ENCODE measurements around the gene TP63.

TP63 gene

DNA sequence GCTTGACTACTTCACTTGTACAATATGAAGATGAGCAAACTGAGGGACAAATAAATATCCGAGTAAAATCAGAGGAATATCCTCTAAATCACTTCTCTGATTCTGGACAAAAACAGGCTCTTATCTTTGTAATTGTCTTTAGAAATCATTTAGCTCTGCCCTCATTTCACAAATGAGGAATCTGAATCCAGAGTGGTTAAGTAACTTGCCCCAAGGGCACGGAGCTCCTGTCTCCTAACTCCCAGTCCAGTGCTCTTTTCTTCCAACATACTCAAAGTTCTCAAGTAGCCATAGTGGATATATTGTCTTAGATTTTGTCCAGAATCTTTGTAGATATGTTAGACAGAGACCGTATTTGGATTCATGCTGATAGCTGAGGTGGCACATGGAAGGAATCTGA lies 156.0 kb downstream of the TP63 start:
- DNase-seq, result no peak

- no peak for DNase-seq
These were observed 156.4 kb downstream of the TP63 start for GRCh38 chr3:189787632-189788031.

DNA sequence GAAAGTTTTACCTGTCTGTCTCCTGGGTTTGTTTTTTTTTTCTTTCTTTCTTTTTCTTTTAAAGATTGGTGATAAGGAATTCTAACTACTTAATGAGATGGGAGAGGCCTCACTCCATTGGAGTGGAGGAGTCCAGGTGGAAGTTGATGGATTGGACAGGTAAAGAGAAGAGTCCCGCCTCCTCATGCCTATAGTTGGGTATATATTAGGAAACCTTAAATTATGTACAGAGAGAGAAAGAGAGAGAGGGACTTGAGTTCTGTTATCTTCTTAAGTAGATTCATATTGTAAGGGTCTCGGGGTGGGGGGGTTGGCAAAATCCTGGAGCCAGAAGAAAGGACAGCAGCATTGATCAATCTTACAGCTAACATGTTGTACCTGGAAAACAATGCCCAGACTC lies 158.2 kb downstream of the TP63 start:
- DNase-seq, result no peak

DNA sequence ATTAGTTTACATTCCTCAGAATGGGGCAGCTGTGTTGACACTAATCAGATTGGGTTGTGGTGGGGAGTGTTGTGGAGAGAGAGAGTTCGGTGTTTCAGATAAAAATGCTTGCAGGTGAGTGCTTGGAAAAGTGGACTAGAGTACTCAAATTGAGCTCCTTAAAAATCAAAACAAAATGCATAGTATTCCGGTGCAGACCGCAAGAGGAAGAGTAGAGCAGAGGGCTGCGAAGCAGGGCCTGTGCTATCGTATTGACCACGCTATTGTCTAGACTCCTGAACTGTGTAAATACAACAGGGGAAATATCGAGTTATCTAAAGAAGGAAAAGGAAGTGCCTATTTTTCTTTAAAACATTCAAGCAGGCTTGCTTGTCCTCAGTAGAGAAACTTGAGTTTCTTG lies 159.5 kb downstream of the TP63 start:
- DNase-seq, result no peak

- DNase-seq, result no peak
These were observed 161.1 kb downstream of the TP63 start for GRCh38 chr3:189792046-189792929.

DNA sequence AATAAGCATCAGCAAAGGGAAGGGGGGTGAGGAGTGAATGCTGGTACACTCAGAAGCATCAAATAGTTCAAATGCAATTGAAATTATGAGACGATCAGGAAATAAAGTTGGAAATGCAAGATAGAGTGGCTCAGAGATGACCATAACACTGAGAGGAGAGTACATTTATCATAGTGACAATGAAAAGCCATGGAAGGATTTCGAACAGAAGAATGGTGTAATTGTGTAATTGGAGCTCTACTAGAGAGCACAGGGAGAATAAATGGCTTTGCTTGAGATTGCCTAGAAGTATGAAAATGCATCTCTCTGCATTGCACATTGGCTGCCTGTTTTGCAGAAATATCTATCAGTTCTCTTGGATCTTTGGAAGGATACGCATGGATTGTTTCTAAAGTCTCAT lies 163.3 kb downstream of the TP63 start:
- DNase-seq, result no peak

DNA sequence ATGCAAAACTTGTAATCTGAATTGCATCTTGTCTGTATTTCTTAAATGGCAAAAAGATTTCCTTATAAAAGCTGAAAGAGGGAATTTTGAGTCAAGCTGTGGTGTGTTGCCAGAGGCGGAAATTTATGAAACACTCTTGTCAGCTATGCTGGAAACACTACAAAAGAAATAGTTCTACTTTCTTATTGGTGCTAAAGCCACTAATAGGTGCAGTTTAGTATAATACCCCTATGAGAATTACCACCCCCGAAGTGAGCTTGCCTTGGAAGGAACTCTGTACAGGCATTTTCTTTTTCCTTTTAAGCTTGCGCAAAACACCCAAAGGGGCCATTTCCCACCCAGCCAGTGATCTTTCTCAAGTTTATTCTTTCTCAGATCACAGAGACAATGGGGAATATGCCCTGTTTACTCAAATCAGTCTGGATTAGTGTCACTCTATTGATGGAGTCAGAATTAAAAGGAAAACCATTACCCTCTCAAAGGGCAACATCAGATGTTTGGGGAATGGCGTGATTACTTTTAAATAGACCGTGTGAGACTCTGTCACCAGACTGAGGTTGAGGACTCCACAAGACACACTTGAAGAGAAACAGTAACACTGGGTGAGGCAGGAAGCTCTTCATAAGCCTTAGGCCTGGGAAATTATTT lies 166.0 kb downstream of the TP63 start:
- no peak for DNase-seq

DNA sequence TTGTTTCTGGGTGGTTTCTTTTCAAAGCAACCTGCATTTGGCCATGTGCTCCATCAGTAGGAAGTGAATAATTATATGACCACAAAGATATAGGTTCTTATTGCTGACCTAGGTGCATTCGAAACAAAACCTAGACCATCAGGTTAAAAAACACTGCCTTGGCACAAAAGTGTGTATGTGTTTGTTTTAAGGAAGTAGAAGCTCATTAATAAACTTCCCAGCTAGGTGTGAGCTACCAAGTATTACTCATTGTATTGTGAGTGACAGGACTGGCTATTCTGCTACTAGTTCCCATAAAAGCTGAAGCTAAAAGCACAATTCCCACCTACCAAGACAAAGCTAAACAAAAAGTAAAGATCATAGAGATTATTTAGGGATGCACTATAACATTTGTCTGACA lies 168.2 kb downstream of the TP63 start:
- DNase-seq, result no peak

- DNase-seq, result no peak
These were observed 169.2 kb downstream of the TP63 start for GRCh38 chr3:189800436-189800835.

DNA sequence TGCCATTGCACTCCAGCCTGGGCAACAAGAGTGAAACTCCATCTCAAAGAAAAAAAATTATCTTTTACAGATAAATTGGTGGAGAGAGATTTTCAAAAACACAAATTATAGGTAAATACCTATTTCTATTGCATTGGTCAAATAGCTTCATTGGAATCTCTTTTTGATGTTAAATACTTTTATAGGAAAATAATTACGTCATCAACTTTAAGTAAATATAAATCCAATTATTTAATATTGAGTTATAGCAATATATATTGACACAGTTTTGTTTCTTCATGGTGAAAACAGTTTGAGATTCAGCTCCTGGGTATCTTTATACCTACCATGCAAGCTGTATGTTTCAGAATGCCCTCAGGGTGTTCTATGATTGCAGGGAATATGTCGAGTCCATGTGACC lies 172.1 kb downstream of the TP63 start:
- no peak for DNase-seq

DNA sequence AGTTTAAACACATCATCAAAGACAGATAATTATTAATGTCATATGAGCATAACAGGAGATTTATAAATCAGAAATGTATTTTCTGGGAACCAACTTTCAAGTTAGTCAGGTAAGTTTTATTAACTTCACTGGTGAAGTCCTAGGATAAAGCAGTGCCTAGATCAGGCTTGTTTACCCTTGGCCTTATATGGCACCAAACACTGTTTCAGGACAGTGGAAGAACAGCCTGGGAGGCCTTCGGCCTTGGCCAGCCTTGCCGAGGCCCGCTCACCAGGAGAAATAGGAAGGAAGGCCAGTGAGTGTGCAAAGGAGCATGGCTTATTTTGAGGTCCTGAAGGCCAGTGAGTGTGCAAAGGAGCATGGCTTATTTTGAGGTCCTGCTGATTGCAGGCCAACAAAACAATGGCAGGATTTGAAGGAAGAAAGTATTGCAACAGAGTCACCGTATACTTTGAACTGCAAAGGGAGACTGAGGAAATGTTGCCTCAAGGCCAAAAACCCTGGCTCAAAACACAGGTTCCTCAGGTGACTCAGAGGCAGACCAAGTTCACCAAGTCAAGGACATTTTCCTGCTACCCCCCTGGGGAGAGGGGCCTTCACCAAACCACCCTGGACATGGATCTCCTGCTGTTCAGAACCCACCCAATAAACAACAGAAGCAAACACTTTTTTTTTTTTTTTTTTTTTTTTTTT lies 174.3 kb downstream of the TP63 start:
- no peak for DNase-seq

- DNase-seq, result no peak
These were observed 175.2 kb downstream of the TP63 start for GRCh38 chr3:189806171-189806951.

DNA sequence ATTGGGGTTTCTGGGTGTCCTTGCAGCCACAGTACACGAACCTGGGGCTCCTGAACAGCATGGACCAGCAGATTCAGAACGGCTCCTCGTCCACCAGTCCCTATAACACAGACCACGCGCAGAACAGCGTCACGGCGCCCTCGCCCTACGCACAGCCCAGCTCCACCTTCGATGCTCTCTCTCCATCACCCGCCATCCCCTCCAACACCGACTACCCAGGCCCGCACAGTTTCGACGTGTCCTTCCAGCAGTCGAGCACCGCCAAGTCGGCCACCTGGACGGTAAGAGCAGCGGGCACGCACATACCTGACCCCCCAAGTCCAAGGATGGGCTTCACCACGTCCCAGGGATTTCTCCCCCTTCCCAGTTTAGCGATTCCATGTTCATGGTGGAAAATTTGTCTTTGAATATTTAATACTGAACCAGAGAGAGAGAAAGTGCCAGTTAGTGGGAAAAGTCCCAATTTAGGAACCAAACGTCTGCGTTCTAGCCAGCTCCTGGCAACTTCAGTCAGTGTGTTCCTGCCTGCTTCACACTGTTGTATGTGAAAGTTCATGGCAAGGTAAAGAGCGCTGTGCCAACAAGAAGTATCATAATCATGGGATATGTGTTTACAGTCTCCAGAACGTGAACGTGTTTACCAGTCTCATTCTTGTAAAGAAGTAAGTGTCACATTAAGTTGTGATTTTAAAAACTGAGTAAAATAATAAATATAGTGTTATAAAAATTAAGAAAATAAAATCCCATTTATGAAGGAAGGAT lies 177.2 kb downstream of the TP63 start:
- no peak for DNase-seq

- no peak for DNase-seq
These were observed 178.4 kb downstream of the TP63 start for GRCh38 chr3:189809583-189809982.

GRCh38 chr3:189812806-189813465 lies 181.7 kb downstream of the TP63 start:
- DNase-seq, result no peak

GRCh38 chr3:189813647-189814240 lies 182.6 kb downstream of the TP63 start:
- no peak for DNase-seq

DNA sequence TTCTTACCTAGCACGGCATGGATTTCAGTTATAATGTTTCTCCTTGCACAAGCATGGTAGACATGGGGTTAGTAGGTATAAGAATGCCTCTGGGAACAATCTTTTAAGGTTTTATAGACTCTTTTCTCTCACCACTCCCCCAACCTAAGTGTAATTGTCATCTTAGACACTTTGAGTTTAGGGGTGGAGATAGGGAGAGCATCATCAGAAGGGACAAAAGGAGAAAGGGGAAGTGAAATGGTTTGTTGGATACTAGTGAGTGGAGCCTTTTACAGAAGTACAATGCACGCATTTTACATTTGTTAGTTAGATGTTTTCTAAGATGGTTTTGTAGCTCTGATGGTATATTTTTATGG lies 189.2 kb downstream of the TP63 start:
- no peak for DNase-seq

DNA sequence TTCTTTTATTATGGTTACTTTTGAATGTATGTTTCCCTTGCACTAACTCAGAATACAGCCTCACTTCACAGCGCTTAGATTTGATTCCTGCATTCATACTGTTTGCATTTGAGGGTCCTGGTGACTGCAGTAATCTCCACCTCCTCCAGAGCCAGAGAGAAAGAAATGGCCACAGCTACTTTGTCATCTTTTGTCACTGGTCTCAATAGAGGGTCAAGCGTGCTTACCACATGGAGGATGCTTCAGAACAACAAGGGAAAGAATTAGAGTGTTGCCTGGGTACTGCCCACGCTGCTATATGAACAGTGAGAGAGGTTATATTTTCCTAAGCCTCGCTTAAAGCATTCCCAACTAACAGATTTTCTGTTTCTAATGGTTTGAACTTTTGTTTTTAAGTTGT lies 190.1 kb downstream of the TP63 start:
- no peak for DNase-seq

GRCh38 chr3:189822726-189823125 lies 191.5 kb downstream of the TP63 start:
- no peak for DNase-seq

DNA sequence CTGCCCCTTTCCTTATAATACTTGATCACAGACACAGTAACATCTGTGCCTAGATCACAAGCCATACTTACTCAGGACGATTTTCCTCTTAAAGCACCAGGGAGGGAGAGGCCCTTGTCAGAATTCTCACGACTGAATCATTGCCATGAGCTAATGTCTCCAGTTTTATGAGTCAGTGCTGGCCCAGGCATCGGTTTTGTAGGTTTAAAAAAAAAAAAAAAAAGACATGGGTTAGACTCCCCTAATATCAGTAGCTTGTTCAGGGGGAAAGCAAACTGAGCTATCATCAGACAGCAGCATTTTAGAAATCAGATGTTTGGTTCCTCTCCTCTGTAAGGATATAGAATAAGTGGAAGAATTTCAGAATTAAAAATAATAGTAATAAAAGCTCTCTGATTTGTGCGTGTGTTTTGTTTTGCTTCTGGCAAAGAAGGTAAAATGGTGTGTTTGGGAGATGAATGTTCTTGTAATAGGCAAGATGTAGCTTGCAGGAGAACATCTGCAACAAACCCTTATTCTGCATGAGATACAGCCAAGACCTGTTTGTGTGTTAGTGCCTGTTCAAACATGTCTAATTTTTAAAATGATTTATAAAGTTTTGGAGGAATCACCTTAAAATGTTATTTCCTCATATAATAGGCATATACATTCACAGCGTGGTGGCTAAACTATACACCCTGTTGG lies 193.6 kb downstream of the TP63 start:
- DNase-seq, result no peak

DNA sequence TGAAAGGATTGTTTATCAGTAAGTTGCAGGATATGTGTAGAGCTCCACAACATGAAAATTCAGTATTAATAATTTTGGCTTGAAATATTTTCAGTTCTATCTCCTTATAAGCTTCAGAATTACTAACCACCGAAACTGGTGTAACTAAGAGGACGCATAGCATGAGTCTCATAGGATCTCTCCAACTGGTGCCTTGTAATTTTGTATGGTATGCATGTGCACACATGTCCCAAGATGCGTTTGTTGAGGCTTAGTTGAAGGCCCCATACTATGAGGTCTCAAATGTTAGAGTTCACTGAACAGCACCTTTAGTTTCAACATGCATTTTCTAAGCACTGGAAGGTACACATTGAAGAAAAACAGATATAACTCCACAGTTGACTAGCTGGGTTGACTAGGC lies 195.4 kb downstream of the TP63 start:
- DNase-seq, result no peak

Data from stimulated activated naive CD4-positive, alpha-beta T cell treated with Interleukin-2 at 50 U/mL for 16 hours (primary cell).